Cortex of kidney (tissue), 1 donor: Measurements from ENCODE around the gene PAPOLA.

ENCODE experiments used
- DNase-seq: peaks from one replicate; lab custom pipeline; 2025; lab: John Stamatoyannopoulos, UW

Gene PAPOLA

DNA sequence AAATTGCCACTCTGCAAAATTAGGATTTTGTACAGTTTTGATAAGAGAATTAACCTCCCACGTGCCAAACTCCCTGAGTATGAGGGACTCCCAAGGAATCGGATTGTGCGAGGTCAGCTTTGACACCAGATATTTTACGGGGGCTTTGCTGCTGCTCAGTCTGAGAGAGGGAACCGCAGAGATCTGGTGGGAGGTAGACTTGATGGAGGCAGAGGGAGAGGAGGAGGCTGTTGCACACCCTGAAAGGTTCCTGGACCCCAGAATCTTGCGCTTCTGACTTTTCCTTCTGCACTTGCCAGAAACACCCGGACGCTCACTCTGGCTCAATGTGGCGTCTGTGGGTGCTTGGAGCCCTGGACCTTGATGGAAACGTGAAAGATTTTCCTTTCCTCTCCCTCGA, 83.9 kb downstream of the PAPOLA start:
- no peak for DNase-seq

DNA sequence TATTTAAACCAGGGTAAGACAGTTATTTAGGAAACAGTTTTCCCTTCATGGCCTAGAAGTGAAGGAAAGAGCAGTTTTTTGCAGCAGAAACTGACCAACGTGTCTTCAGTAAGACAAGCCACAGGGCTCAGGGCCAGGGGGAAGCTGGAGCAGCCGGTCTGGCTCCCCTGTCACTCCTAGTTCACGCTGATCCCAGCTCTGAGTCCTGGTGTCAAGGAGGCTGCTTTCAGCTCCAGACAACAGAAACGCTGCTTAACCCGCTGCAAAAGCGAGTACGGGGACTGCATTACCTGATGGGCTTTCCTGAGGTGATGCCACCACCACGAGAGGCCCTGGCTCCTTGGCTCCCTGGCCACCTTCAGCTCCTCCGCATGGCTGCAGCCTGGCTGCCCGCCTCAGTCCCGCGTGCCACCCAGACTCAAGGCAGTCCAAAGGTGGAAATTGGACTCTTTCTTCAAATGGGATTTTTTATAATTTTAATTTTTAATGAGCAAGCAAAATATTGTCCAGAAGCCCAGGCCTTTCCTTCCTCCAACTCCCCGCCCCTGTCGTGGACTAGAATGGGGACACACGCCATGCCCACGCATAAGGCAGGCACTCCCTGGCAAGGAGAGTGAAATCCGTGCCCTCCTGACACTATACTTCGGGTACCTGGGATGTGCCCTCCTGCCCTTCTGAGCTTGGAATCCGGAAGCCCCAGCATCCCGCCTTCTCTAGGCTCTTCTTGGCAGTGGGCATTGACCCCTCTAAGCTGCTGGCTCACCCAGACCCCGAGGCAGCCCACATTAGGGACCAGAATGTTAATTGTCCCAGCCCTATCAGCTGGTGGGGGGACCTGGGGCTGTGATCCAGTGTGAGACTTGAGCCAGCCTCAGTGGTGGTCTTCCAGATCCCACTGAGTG, 85.0 kb downstream of the PAPOLA start:
- DNase-seq = no peak

DNA sequence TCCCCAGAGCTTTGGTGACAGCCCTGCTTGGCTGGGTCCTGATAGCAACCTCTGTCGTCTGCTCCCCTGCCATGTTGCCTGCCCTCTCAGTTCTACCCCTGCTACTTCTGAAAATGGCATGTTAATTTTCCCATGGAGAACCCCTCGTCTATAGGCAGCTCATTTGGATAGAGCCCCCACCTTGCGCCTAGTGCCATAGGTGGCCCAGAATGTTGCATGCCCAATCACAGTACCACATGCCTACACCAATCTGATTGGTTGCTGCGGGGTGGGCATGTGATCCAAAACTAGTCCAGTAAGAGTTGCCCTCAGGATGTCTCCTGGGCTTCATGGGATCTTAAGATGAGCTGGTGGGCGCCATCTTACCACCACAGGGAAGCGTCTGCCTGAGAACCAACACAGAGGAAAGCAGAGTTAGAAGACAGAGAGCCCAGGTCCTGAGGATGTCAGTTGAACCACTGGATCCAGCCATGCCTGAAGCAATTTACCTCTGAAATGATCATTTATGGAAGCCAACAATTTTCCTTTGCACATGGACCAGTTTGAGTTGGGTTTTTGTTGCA, 85.7 kb downstream of the PAPOLA start:
- no peak for DNase-seq

DNA sequence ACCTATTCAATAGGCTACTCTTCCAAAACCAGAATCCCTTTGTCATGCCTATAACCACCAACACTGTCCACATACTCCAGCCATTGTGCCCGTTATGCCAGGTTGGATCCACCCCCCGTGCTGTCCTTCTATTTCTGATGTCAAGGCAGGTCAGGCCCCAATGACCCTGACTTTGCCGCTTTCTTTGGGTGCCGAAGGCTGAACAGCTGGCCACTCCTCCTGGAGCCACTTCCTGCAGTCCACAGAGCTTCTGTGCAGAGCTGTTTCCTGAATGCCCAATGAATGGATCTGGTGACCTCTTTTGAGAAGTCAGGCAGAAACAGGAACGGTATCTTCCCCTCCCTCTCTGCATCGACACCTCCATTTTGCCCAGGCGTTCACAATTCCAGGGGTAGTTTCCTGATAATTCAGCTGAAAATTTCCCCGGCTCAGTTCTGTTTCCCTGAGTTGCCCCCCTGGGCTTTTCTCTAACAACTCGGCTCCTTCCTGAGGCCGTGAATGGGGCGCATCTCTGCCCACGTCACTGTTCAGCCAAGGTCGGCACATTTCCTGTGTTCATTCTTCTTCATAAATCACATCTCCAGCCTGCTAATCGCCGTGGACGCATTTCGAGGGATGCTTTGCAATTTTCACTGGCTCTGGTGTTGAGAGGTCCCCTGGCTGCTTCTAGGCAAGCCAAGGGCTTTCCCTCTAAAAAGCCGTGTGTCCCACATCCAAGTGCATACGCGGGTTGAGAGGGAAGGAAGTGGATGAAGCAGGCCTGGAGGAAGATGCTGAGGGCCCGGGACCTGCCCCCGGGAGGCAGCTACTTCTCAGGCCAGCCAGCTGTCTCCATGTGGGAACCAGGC, 86.5 kb downstream of the PAPOLA start:
- DNase-seq = no peak

DNA sequence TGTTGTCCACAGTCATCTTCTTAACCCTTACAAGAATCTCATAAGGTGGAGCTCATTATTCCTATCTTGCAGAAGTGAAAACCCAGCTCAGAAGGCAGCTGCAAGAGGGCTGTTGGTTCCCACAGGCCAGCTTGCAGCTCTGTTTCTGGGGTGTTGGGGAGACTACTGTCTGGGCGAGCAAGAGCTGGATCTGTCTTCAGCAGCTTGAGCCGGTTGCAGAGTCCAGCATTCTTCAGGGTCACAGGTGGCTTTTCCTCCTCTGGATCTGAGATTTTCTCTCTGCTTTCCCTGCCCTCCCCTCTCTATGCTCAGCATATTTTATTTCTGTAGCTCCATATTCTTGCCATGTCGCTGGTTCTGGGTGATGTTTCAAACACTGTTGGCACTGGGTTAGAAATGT, 87.4 kb downstream of the PAPOLA start:
- no peak for DNase-seq

- DNase-seq = no peak
Measured at GRCh38 chr14:96590190-96590864, 88.1 kb downstream of the PAPOLA start.

- DNase-seq = no peak
Measured at GRCh38 chr14:96592591-96593386, 90.6 kb downstream of the PAPOLA start.

DNA sequence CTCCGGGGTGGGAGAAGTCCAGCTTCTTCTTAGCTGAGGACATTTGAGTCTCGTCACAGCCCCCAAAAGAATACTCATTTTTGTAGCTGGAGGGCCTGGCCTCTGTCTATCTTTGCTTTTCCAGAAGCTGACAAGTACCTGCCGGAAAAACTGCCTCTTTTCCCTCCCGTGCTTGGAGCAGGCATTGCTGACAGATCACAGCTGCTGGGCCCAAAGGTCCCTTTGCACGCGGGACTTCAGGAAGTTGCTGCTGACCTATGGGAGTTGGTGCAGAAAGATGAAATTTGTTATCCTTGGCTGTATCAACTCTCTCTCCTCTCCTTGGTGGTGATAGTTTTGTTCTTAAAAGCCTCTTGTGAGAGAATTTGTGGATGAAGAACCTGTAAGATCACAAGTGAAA, 92.8 kb downstream of the PAPOLA start:
- DNase-seq = no peak

- DNase-seq = no peak
Measured at GRCh38 chr14:96597680-96598079, 95.5 kb downstream of the PAPOLA start.

GRCh38 chr14:96598332-96598928, 96.2 kb downstream of the PAPOLA start:
- DNase-seq = no peak

- no peak for DNase-seq
Measured at GRCh38 chr14:96599076-96599475, 96.9 kb downstream of the PAPOLA start.

- no peak for DNase-seq
Measured at GRCh38 chr14:96602186-96602585, 100.0 kb downstream of the PAPOLA start.

DNA sequence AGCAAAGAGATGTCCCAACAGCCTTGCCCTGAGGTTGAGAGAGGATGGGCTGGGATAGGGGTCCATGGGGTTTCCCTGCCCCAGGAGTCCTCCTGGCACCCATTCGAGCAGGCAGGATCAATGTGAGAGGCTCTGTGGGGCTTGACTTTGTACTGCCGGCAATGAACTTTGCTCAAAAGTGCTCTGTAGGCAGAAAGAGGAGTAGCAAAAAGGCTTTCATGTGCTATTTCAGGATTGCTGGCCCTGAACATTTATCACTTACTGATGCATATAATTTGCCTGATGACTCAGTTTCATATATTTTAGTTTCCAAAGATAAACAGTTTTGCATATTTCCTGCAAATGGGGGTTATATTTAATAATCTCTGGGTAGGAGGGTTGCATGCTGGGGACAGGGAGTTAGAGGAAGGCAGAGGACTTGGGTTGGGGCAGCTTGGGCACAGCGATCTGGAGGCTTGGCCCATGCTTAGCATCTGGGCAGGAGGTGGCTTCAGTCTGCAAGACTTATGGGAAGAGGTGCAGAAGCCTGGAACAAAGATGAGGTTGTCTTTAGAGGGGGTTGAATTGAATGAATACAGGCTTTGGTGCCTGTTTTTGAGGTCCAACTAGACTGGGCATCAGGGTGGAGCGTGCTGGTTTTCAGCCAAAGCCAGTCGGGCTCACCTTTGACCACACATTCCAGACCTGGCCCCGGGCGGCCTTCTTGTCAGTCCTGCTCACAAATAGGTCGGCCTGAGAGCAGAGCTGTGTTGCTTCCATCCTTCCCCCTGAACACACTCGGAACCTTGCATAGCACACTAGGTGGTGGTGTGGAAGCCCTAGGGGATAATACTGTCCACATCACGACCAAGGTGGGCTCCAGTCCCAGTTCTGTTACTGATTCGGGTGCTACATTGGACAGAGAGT, 101.4 kb downstream of the PAPOLA start:
- no peak for DNase-seq

GRCh38 chr14:96614481-96614881, 112.3 kb downstream of the PAPOLA start:
- DNase-seq = no peak

GRCh38 chr14:96616161-96616721, 114.1 kb downstream of the PAPOLA start:
- no peak for DNase-seq
